ENCODE data around the gene AIF1L. TPM values are rescaled to one million over a fixed set of nuclear protein-coding genes. Genes with fewer than 3 reads are reported as not detected.
"Not testable (repeated sequence)": the region's sequence is repeated elsewhere in the genome, so short reads cannot be mapped to it uniquely, and the experiment has no call there.

Gene AIF1L
- total RNA-seq, 4 donors from 2014 or later, result 19.9 to 121 (median 38.4) TPM

GRCh38 chr9:131149688-131150053 lies 53.3 kb downstream of the AIF1L start:
- no peak for ATAC-seq (ENCODE audit: low FRiP score)
- TF ChIP-seq CTCF (IDR thresholded peaks at IDR 0.05), result no peak

GRCh38 chr9:131153595-131153994 lies 57.3 kb downstream of the AIF1L start:
- TF ChIP-seq CTCF (IDR thresholded peaks at IDR 0.05), result no peak
- DNase-seq (ENCODE audit: low spot score) (no peak), ATAC-seq (ENCODE audit: low FRiP score) (no peak)

More at GRCh38 chr9:131149688-131150053, 53.3 kb downstream of the AIF1L start:
- no peak for DNase-seq (ENCODE audit: low spot score)

- DNase-seq (ENCODE audit: low spot score); ATAC-seq (ENCODE audit: low FRiP score): not testable (repeated sequence)
Observed at GRCh38 chr9:131158673-131159072, 62.3 kb downstream of the AIF1L start.

GRCh38 chr9:131160416-131161112 lies 64.2 kb downstream of the AIF1L start:
- DNase-seq (ENCODE audit: low spot score) (no peak), ATAC-seq (ENCODE audit: low FRiP score) (no peak)
- TF ChIP-seq CTCF (IDR thresholded peaks at IDR 0.05), result no peak

- ATAC-seq (ENCODE audit: low FRiP score) (no peak), DNase-seq (ENCODE audit: low spot score) (no peak)
- no peak for TF ChIP-seq CTCF (IDR thresholded peaks at IDR 0.05)
Observed at GRCh38 chr9:131161585-131161984, 65.3 kb downstream of the AIF1L start.

DNA sequence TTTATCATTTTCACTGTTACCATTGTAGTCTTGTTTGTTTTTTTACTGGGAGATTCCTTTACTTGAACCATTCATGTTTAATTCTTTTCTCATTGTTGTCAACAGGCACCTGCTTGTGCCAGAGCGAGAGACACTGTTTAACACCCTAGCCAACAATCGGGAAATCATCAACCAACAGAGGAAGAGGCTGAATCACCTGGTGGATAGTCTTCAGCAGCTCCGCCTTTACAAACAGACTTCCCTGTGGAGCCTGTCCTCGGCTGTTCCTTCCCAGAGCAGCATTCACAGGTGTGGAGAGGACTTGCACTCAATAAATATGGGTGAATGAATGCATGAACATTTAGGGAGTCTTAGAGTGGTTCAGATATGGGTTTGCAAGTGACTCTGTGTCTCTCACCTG lies 66.6 kb downstream of the AIF1L start:
- no peak for DNase-seq (ENCODE audit: low spot score)
- TF ChIP-seq CTCF (IDR thresholded peaks at IDR 0.05), result no peak
- no peak for ATAC-seq (ENCODE audit: low FRiP score)

- DNase-seq (ENCODE audit: low spot score), result no peak
- no peak for ATAC-seq (ENCODE audit: low FRiP score)
- TF ChIP-seq CTCF (IDR thresholded peaks at IDR 0.05), result no peak
Observed at GRCh38 chr9:131165523-131165922, 69.2 kb downstream of the AIF1L start.
